BJ (cell line): ENCODE results near the gene SIPA1L3. TPM values are rescaled to one million over a fixed set of nuclear protein-coding genes. Genes with fewer than 3 reads are reported as not detected.

Experiments used
- CTCF ChIA-PET: fragments of 350-600 bp; formaldehyde crosslinking; extraction: SDS; loops from one replicate; lab custom pipeline; 2021; ENCODE audit warnings: antibody characterized with exemption, inconsistent platforms; lab: Yijun Ruan, JAX
- POLR2A ChIA-PET: fragments of 300-600 bp; sonication (Branson Sonifier 250); formaldehyde crosslinking; extraction: SDS; loops from one replicate; lab custom pipeline; 2021; ENCODE audit warnings: antibody characterized with exemption; lab: Charles Lee
- DNase-seq: peaks from one replicate; pipeline ENCODE4 v3.0.0-alpha.2; 2011; ENCODE audit warnings: low read depth
- H3K27me3 ChIP-seq: 2 replicates; pipeline ENCODE4 v1.6.0; 2011; ENCODE audit warnings: low read length; ENCODE audit not compliant: control insufficient read depth, insufficient read depth
- H3K36me3 ChIP-seq: 2 replicates; pipeline ENCODE4 v1.5.1; 2011; ENCODE audit warnings: low read length; ENCODE audit not compliant: control insufficient read depth, insufficient read depth
- H3K4me3 ChIP-seq: 2 replicates; pipeline ENCODE4 v1.5.1; 2011; ENCODE audit warnings: low read depth, mild to moderate bottlenecking, control low read depth, low read length
- CTCF ChIP-seq: IDR thresholded peaks from 2 replicates; pipeline ENCODE4 v1.5.1; 2011; ENCODE audit warnings: low read depth, mild to moderate bottlenecking, control low read depth, inconsistent platforms, low read length, moderate library complexity; ENCODE audit not compliant: insufficient read depth
- polyA plus RNA-seq: library from polyadenylated mRNA; depleted of rRNA; stranded (reverse); fragments of >200 nt; gene quantifications from 2 replicates; pipeline ENCODE4 v1.2.3, GENCODE V29; 2011

Gene SIPA1L3
- polyA plus RNA-seq, 1 experiment = 4.5 TPM

GRCh38 chr19:37902668-37903067, 4.3 kb upstream of the SIPA1L3 start:
- Histone ChIP-seq H3K27me3 (no peaks in the 10 kb centered on the region), H3K36me3 (no peaks in the 10 kb centered on the region), H3K4me3 (no peak overlapping the region)
- DNase-seq = no peak
- ChIA-PET POLR2A (interaction anchor here (0.5 kb wide), 1 partner anchor 330 kb away, joined by 3 read pairs; no protein-coding TSS in a partner anchor), CTCF (interaction anchor here (0.6 to 4.9 kb wide), 72 partner anchors 9 to 489 kb away, joined by 3 to 31 read pairs (median 5); partner anchors contain the start of genes CATSPERG and GGN)
- TF ChIP-seq CTCF = peak; percentile 85

- ChIA-PET POLR2A (no interaction called here), CTCF (interaction anchor here (1.0 to 4.9 kb wide), 54 partner anchors 9 to 448 kb away, joined by 3 to 31 read pairs (median 6); partner anchors contain the start of gene CATSPERG)
- H3K27me3 ChIP-seq = no peaks in the 10 kb centered on the region
- TF ChIP-seq CTCF = no peak
- no peak overlapping the region for H3K4me3 ChIP-seq
- no peak for DNase-seq
- H3K36me3 ChIP-seq = no peaks in the 10 kb centered on the region
Measured at GRCh38 chr19:37903096-37903495, 3.9 kb upstream of the SIPA1L3 start.

- DNase-seq = no peak
- H3K4me3 ChIP-seq = peak within 1 kb of the TSS; percentile 88
- CTCF ChIA-PET = interaction anchor here (0.7 to 4.9 kb wide), 12 partner anchors 16 to 328 kb away, joined by 3 to 29 read pairs (median 4); no protein-coding TSS in a partner anchor
- peak; percentile 13; the same call in 1 of the 2 replicates for TF ChIP-seq CTCF
- no peaks in the 10 kb centered on the region for H3K27me3 ChIP-seq
- H3K36me3 ChIP-seq = no peaks in the 10 kb centered on the region
- POLR2A ChIA-PET = interaction anchor here (1.0 kb wide), 1 partner anchor 98 kb away, joined by 5 read pairs; no protein-coding TSS in a partner anchor
Measured at GRCh38 chr19:37905946-37906868, 801 bp upstream of the SIPA1L3 start, which contains the start of gene WDR87. WDR87 (minus strand) TSS chr19:37906594; CDS start chr19:37898239, 8,355 bp downstream.

GRCh38 chr19:37907735-37908455, 887 bp downstream of the SIPA1L3 start:
- no peaks in the 10 kb centered on the region for H3K27me3 ChIP-seq
- ChIA-PET POLR2A (interaction anchor here (0.5 to 1.0 kb wide), 2 partner anchors 15 to 97 kb away, joined by 5 to 8 read pairs; no protein-coding TSS in a partner anchor), CTCF (interaction anchor here (0.5 to 2.9 kb wide), 10 partner anchors 9 to 336 kb away, joined by 3 to 9 read pairs (median 4); no protein-coding TSS in a partner anchor)
- H3K4me3 ChIP-seq = peak overlapping the region; percentile 88
- no peak for DNase-seq
- H3K36me3 ChIP-seq = no peaks in the 10 kb centered on the region
- no peak for TF ChIP-seq CTCF
